H1 (cell line): Measurements from ENCODE around the gene FBXO2. TPM values are rescaled to one million over a fixed set of nuclear protein-coding genes. Genes with fewer than 3 reads are reported as not detected.
A peak's percentile ranks its signal among the peaks of the same experiment; 100 is the strongest.

Experiments used
- CTCF ChIA-PET: fragments of 300-600 bp; sonication (Branson Sonifier 250); formaldehyde crosslinking; loops from one replicate; lab custom pipeline; 2021; ENCODE audit not compliant: partially characterized antibody; lab: Charles Lee
- POLR2A ChIA-PET: fragments of 300-600 bp; sonication (Branson Sonifier 250); formaldehyde crosslinking; loops from one replicate; lab custom pipeline; 2021; ENCODE audit warnings: inconsistent platforms; ENCODE audit not compliant: partially characterized antibody; lab: Charles Lee
- DNase-seq, 2 experiments: peaks; one replicate each; pipeline versions ENCODE4 v3.0.0 to v3.0.0-alpha.2; 2010 to 2022; ENCODE audit warnings: low spot score in 2 of 2, low read depth in 1 of 2, mixed read lengths in 1 of 2
- FAIRE-seq: peaks from 2 replicates; lab custom pipeline; 2011; peaks lifted over from hg19 to GRCh38; lab: Jason Lieb, UNC
- H2AFZ ChIP-seq: 2 replicates; pipeline ENCODE4 v1.8.1; 2012; ENCODE audit warnings: low read length, inconsistent platforms
- H2AK5ac ChIP-seq: 2 replicates; pipeline ENCODE4 v1.6.1; 2013; ENCODE audit warnings: low read depth, low read length
- H2BK120ac ChIP-seq: replicated peaks from 2 replicates; pipeline ENCODE3; 2013; ENCODE audit warnings: low read depth, low read length, inconsistent platforms
- H2BK12ac ChIP-seq: 2 replicates; pipeline ENCODE4 v1.6.1; 2013; ENCODE audit warnings: low read depth, low read length
- H2BK15ac ChIP-seq: 2 replicates; pipeline ENCODE4 v1.6.1; 2013; ENCODE audit warnings: low read length
- H2BK20ac ChIP-seq: 2 replicates; pipeline ENCODE4 v1.6.1; 2013; ENCODE audit warnings: low read length
- H2BK5ac ChIP-seq: 2 replicates; pipeline ENCODE4 v1.6.1; 2013; ENCODE audit warnings: low read depth, low read length
- H3K14ac ChIP-seq: 2 replicates; pipeline ENCODE4 v1.6.1; 2013; ENCODE audit warnings: inconsistent platforms; ENCODE audit not compliant: insufficient read length
- H3K18ac ChIP-seq: 2 replicates; pipeline ENCODE4 v1.6.1; 2013; ENCODE audit warnings: low read length; ENCODE audit errors: extremely low read depth
- H3K23ac ChIP-seq: 2 replicates; pipeline ENCODE4 v1.6.1; 2013; ENCODE audit warnings: inconsistent platforms; ENCODE audit not compliant: insufficient read length
- H3K23me2 ChIP-seq: 2 replicates; pipeline ENCODE4 v1.6.1; 2013; ENCODE audit warnings: low read depth, low read length
- H3K27ac ChIP-seq: 2 replicates; pipeline ENCODE4 v1.6.1; 2011; ENCODE audit warnings: low read depth, low read length, inconsistent platforms
- H3K27me3 ChIP-seq, 4 experiments: replicated peaks in 1 of 4; 1 replicate in 1 of 4; 2 replicates in 3 of 4; pipeline versions ENCODE4 v1.6.1 to v1.8.1; 2011 to 2013; ENCODE audit warnings: low read length in 3 of 4, mild to moderate bottlenecking in 3 of 4, inconsistent platforms in 2 of 4, mixed read lengths in 2 of 4, moderate library complexity in 1 of 4; ENCODE audit not compliant: control insufficient read depth in 3 of 4, insufficient read depth in 3 of 4; ENCODE audit errors: extremely low read depth in 1 of 4
- H3K36me3 ChIP-seq, 4 experiments: 2 replicates each; pipeline versions ENCODE4 v1.6.1 to v1.8.1; 2011 to 2013; ENCODE audit warnings: mild to moderate bottlenecking in 4 of 4, low read length in 3 of 4, moderate library complexity in 2 of 4, control low read depth in 1 of 4, inconsistent platforms in 1 of 4; ENCODE audit not compliant: insufficient read depth in 4 of 4, control insufficient read depth in 2 of 4
- H3K4ac ChIP-seq: replicated peaks from 2 replicates; pipeline ENCODE3; 2013; ENCODE audit warnings: low read length, low read depth, mixed read lengths, inconsistent platforms; ENCODE audit not compliant: insufficient read length
- H3K4me1 ChIP-seq, 4 experiments: replicated peaks in 1 of 4; 1 replicate in 1 of 4; 2 replicates in 3 of 4; pipeline versions ENCODE4 v1.6.1 to v1.8.1; 2011 to 2013; ENCODE audit warnings: low read length in 3 of 4, inconsistent platforms in 2 of 4, mixed read lengths in 1 of 4; ENCODE audit not compliant: insufficient read depth in 4 of 4, control insufficient read depth in 3 of 4
- H3K4me2 ChIP-seq, 2 experiments: 2 replicates each; pipeline versions ENCODE4 v1.6.1 to v1.8.1; 2011 to 2013; ENCODE audit warnings: low read depth in 2 of 2, low read length in 2 of 2, control low read depth in 1 of 2, inconsistent platforms in 1 of 2, mild to moderate bottlenecking in 1 of 2; ENCODE audit not compliant: insufficient read depth in 1 of 2
- H3K4me3 ChIP-seq, 4 experiments: fragments of 200-600, 300-600 bp in 1 of 4; sonication (generic), shearing (Covaris generic), sonication (Bioruptor Twin) in 1 of 4; 2 replicates each; pipeline versions ENCODE4 v1.5.1 to v1.8.1; 2011 to 2016; ENCODE audit warnings: low read length in 4 of 4, low read depth in 3 of 4, control low read depth in 2 of 4, inconsistent platforms in 2 of 4, mild to moderate bottlenecking in 2 of 4, mixed read lengths in 1 of 4, moderate library complexity in 1 of 4; ENCODE audit not compliant: insufficient read depth in 2 of 4; ENCODE audit errors: extremely low read depth in 1 of 4
- H3K56ac ChIP-seq: replicated peaks from 2 replicates; pipeline ENCODE3; 2013; ENCODE audit warnings: low read depth, mild to moderate bottlenecking, mixed read lengths, low read length, inconsistent platforms; ENCODE audit not compliant: insufficient read length
- H3K79me1 ChIP-seq: 2 replicates; pipeline ENCODE4 v1.6.1; 2013; ENCODE audit warnings: low read depth, low read length, control low read depth
- H3K79me2 ChIP-seq, 2 experiments: 2 replicates each; pipeline versions ENCODE4 v1.6.1 to v1.8.1; 2012 to 2013; ENCODE audit warnings: low read length in 2 of 2, mild to moderate bottlenecking in 2 of 2, inconsistent platforms in 1 of 2; ENCODE audit not compliant: insufficient read depth in 2 of 2, control insufficient read depth in 1 of 2
- H3K9ac ChIP-seq, 4 experiments: replicated peaks in 1 of 4; 1 replicate in 1 of 4; 2 replicates in 3 of 4; pipeline versions ENCODE4 v1.6.1 to v1.8.1; 2011 to 2013; ENCODE audit warnings: low read depth in 3 of 4, low read length in 3 of 4, control low read depth in 2 of 4, mild to moderate bottlenecking in 2 of 4, moderate library complexity in 2 of 4, inconsistent platforms in 1 of 4; ENCODE audit errors: extremely low read depth in 1 of 4
- H3K9me3 ChIP-seq, 2 experiments: 2 replicates each; pipeline versions ENCODE4 v1.6.1 to v1.8.1; 2012 to 2013; ENCODE audit warnings: mild to moderate bottlenecking in 2 of 2, moderate library complexity in 2 of 2, control low read depth in 1 of 2, inconsistent platforms in 1 of 2, low read depth in 1 of 2, low read length in 1 of 2, mixed read lengths in 1 of 2; ENCODE audit not compliant: insufficient read depth in 2 of 2
- H4K20me1 ChIP-seq, 2 experiments: replicated peaks in 1 of 2; 2 replicates each; pipeline versions ENCODE3 to v1.8.1; 2011 to 2013; ENCODE audit warnings: inconsistent platforms in 2 of 2, low read length in 2 of 2, mild to moderate bottlenecking in 1 of 2; ENCODE audit not compliant: insufficient read depth in 2 of 2, control insufficient read depth in 1 of 2
- H4K5ac ChIP-seq: 2 replicates; pipeline ENCODE4 v1.6.1; 2013; ENCODE audit warnings: low read length, low read depth, mixed read lengths, inconsistent platforms; ENCODE audit not compliant: insufficient read length
- H4K8ac ChIP-seq: 2 replicates; pipeline ENCODE4 v1.8.0; 2013; ENCODE audit warnings: mild to moderate bottlenecking, moderate library complexity, low read length, inconsistent platforms; ENCODE audit not compliant: insufficient read depth; ENCODE audit errors: extremely low read depth
- H4K91ac ChIP-seq: replicated peaks from 2 replicates; pipeline ENCODE3; 2013; ENCODE audit warnings: low read length, mixed read lengths, inconsistent platforms; ENCODE audit not compliant: insufficient read length
- CHD2 ChIP-seq: IDR thresholded peaks from 2 replicates; pipeline ENCODE4 v1.6.1; 2012; ENCODE audit warnings: low read length, improper control_type of control experiment
- FOSL1 ChIP-seq: IDR thresholded peaks from 2 replicates; pipeline ENCODE4 v1.6.1; 2011; ENCODE audit warnings: mild to moderate bottlenecking, low read depth, low read length, moderate library complexity; ENCODE audit not compliant: insufficient read depth
- KDM1A ChIP-seq: fragments of 200-600, 300-600 bp; sonication (generic); IDR thresholded peaks from 2 replicates; pipeline ENCODE4 v1.7.1; 2016; ENCODE audit warnings: mild to moderate bottlenecking, low read length, borderline replicate concordance
- MAX ChIP-seq: IDR thresholded peaks from 2 replicates; pipeline ENCODE4 v1.6.1; 2012; ENCODE audit warnings: inconsistent platforms
- PHF8 ChIP-seq: fragments of 200-600 bp; sonication (generic); conservative IDR thresholded peaks from 2 replicates; pipeline ENCODE4 v1.7.1; 2012; ENCODE audit warnings: low read depth, mild to moderate bottlenecking, inconsistent platforms, low read length, moderate library complexity
- RFX5 ChIP-seq: IDR thresholded peaks from 2 replicates; pipeline ENCODE4 v1.6.1; 2011; ENCODE audit warnings: low read depth, low read length, improper control_type of control experiment, borderline replicate concordance
- RXRA ChIP-seq: IDR thresholded peaks from 2 replicates; pipeline ENCODE4 v1.6.1; 2011; ENCODE audit warnings: low read depth, mild to moderate bottlenecking, low read length, moderate library complexity; ENCODE audit not compliant: insufficient read depth
- SUZ12 ChIP-seq: fragments of 200-600 bp; sonication (generic); IDR thresholded peaks from 2 replicates; pipeline ENCODE4 v1.6.1; 2012; ENCODE audit warnings: mild to moderate bottlenecking, inconsistent platforms, low read length, moderate library complexity, mixed read lengths
- TAF7 ChIP-seq: optimal IDR thresholded peaks from 2 replicates; pipeline ENCODE3; 2011; ENCODE audit warnings: low read depth, mild to moderate bottlenecking, inconsistent platforms, low read length, moderate library complexity, borderline replicate concordance
- TEAD4 ChIP-seq: IDR thresholded peaks from 2 replicates; pipeline ENCODE4 v1.6.1; 2012; ENCODE audit warnings: low read depth, low read length, inconsistent platforms, mixed read lengths
- WGBS, 2 experiments: shearing (Covaris generic) in 1 of 2; methylation state at CpG; one replicate each; pipeline versions ENCODE4 v1.1.6 to v1.1.7; 2013 to 2015; ENCODE audit warnings: low lambda C conversion rate in 2 of 2, mixed read lengths in 2 of 2, inconsistent platforms in 1 of 2, low coverage in 1 of 2, missing lambda C conversion rate in 1 of 2; ENCODE audit not compliant: insufficient replicate concordance in 2 of 2, insufficient coverage in 1 of 2, insufficient read length in 1 of 2; ENCODE audit errors: extremely low coverage in 1 of 2, missing lambda C conversion rate in 1 of 2; 5-methylcytosine and 5-hydroxymethylcytosine counted together
- polyA plus RNA-seq, 7 experiments: library from polyadenylated mRNA; depleted of rRNA in 3 of 7; stranded (reverse) in 5 of 7; unstranded in 2 of 7; fragments of >200 nt in 5 of 7; fragments of 200-250 nt in 2 of 7; gene quantifications; 1 replicate in 5 of 7; 2 replicates in 1 of 7; 4 replicates in 1 of 7; pipeline versions ENCODE4 v1.2.1 to v1.2.3, GENCODE V29; 2011 to 2013; ENCODE audit warnings: missing spikeins in 2 of 7, mixed read lengths in 2 of 7
- total RNA-seq: library from RNA; stranded (reverse); fragmentation: NEBNext Ultra II Directional; extraction: Animal tissue kit (Norgen Biotek cat#: 25700); gene quantifications from 2 replicates; pipeline ENCODE4 v1.2.1, GENCODE V29; 2021

The FBXO2 gene
- total and polyA plus RNA-seq, 2 of the 8 experiments (the other 6 are each of a cell fraction or from before 2014, with no cell fraction given) = 51.3 to 57.9 TPM

- H2AFZ ChIP-seq = no peak overlapping the region
- H2BK15ac ChIP-seq = peak overlapping the region; percentile 20; the same call in 1 of the 2 replicates
- peaks cover 3 to 15% of the 10 kb centered on the region in 2 experiments for H4K20me1 ChIP-seq
- no peak overlapping the region for H3K4ac ChIP-seq
- H3K27me3 ChIP-seq = peaks cover 0 to 4% (median 2%) of the 10 kb centered on the region in 4 experiments; a peak in 2 of 7 replicates
- H3K4me2 ChIP-seq = peak overlapping the region in 1 of 2 experiments; percentile 64; a peak in 3 of 4 replicates
- 85% methylated on average over 18 of the region's 21 CpGs; no CpG with 5 or more reads in 1 of the 2 experiments for WGBS, 2 experiments
- CTCF ChIA-PET = interaction anchor here (0.6 to 3.4 kb wide), 18 partner anchors 8 to 588 kb away, joined by 3 to 14 read pairs (median 4); partner anchors contain the start of genes FBXO6 and MAD2L2
- peaks cover 7% of the 10 kb centered on the region; the same call in 1 of the 2 replicates for H3K23me2 ChIP-seq
- H2AK5ac ChIP-seq = no peak overlapping the region; the same call in 1 of the 2 replicates
- no peak overlapping the region for H3K56ac ChIP-seq
- H2BK20ac ChIP-seq = no peak overlapping the region
- peak overlapping the region in 2 of 4 experiments; percentile 10 to 43; a peak in 2 of 8 replicates for H3K4me3 ChIP-seq
- POLR2A ChIA-PET = interaction anchor here (0.8 to 3.1 kb wide), 11 partner anchors 8 to 78 kb away, joined by 3 to 14 read pairs (median 3); partner anchors contain the start of gene FBXO6
- peak in 1 of 2 experiments; percentile 54 for DNase-seq
- H3K18ac ChIP-seq = no peak overlapping the region
- H3K27ac ChIP-seq = no peak overlapping the region
- no peak overlapping the region for H3K23ac ChIP-seq
- H3K79me1 ChIP-seq = peaks cover 3% of the 10 kb centered on the region
- no peaks in the 10 kb centered on the region for H3K9me3 ChIP-seq
- H4K5ac ChIP-seq = no peak overlapping the region
- peak overlapping the region; percentile 68; the same call in 1 of the 2 replicates for H2BK12ac ChIP-seq
- FAIRE-seq = no peak
- peaks cover 0 to 7% of the 10 kb centered on the region in 2 experiments; a peak in 1 of 4 replicates for H3K79me2 ChIP-seq
- H2BK5ac ChIP-seq = 0 out of 2 replicates have a peak overlapping the region, but pooled peaks have one; percentile 39
- H3K9ac ChIP-seq = no peak overlapping the region
- H4K8ac ChIP-seq = no peak overlapping the region
- no peak overlapping the region for H2BK120ac ChIP-seq
- peaks cover 6 to 35% (median 29%) of the 10 kb centered on the region in 4 experiments for H3K4me1 ChIP-seq
- H3K14ac ChIP-seq = no peak overlapping the region
- no peak overlapping the region for H4K91ac ChIP-seq
- H3K36me3 ChIP-seq = no peaks in the 10 kb centered on the region; a peak in 1 of 8 replicates
- no peak for TF ChIP-seq CHD2
- TF ChIP-seq RXRA = no peak
- TF ChIP-seq RFX5 = no peak
- no peak for TF ChIP-seq FOSL1
- TF ChIP-seq PHF8 = no peak
- no peak for TF ChIP-seq MAX
- TF ChIP-seq TAF7 = no peak
- no peak for TF ChIP-seq TEAD4
- TF ChIP-seq KDM1A = no peak
- no peak for TF ChIP-seq SUZ12
Measured at GRCh38 chr1:11649624-11650330, 4.5 kb downstream of the FBXO2 start.
